ENCODE data around the gene DLG5.

GRCh38 chr10:77932016-77932715 lies 5.6 kb upstream of the DLG5 start:
- TF ChIP-seq, protein P1, sequence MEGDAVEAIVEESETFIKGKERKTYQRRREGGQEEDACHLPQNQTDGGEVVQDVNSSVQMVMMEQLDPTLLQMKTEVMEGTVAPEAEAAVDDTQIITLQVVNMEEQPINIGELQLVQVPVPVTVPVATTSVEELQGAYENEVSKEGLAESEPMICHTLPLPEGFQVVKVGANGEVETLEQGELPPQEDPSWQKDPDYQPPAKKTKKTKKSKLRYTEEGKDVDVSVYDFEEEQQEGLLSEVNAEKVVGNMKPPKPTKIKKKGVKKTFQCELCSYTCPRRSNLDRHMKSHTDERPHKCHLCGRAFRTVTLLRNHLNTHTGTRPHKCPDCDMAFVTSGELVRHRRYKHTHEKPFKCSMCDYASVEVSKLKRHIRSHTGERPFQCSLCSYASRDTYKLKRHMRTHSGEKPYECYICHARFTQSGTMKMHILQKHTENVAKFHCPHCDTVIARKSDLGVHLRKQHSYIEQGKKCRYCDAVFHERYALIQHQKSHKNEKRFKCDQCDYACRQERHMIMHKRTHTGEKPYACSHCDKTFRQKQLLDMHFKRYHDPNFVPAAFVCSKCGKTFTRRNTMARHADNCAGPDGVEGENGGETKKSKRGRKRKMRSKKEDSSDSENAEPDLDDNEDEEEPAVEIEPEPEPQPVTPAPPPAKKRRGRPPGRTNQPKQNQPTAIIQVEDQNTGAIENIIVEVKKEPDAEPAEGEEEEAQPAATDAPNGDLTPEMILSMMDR (IDR thresholded peaks at IDR 0.05), result no peak
- no peak for TF ChIP-seq POLR2A (IDR thresholded peaks at IDR 0.05)

Data from heart left ventricle (tissue), 13 donors.